MM.1S (cell line): ENCODE data around the gene CNMD.

Experiments
- EZH2 ChIP-seq: fragments of 300-600 bp; sonication (generic); optimal IDR thresholded peaks from 2 replicates; pipeline ENCODE3; 2017; ENCODE audit warnings: low read depth, mild to moderate bottlenecking, antibody characterized with exemption, low read length, mixed read lengths
- TF ChIP-seq, protein P1 (sequence below): fragments of 300-600 bp; sonication (generic); IDR thresholded peaks from 2 replicates; pipeline ENCODE4 v1.5.1; 2016; ENCODE audit warnings: antibody characterized with exemption, low read length, mixed read lengths

DNA sequence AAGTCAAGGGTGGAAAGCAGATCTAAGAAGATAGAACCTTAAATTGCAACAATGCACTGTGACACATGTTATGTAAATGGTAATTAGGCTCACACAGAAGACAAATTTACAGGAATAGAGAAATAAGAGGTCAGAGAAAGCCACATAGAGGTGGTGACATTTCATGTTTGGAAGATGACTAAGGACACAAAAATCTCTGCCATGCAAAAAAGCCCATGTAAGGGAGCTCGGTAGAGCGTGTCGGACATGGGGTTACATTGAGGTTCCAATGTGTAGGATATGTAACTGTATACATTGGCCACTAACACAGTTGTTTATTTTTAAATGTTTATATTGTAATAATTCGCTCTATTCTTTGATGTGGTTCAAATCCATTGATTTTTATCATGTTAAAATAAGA, 53.2 kb downstream of the CNMD start:
- TF ChIP-seq, protein P1, sequence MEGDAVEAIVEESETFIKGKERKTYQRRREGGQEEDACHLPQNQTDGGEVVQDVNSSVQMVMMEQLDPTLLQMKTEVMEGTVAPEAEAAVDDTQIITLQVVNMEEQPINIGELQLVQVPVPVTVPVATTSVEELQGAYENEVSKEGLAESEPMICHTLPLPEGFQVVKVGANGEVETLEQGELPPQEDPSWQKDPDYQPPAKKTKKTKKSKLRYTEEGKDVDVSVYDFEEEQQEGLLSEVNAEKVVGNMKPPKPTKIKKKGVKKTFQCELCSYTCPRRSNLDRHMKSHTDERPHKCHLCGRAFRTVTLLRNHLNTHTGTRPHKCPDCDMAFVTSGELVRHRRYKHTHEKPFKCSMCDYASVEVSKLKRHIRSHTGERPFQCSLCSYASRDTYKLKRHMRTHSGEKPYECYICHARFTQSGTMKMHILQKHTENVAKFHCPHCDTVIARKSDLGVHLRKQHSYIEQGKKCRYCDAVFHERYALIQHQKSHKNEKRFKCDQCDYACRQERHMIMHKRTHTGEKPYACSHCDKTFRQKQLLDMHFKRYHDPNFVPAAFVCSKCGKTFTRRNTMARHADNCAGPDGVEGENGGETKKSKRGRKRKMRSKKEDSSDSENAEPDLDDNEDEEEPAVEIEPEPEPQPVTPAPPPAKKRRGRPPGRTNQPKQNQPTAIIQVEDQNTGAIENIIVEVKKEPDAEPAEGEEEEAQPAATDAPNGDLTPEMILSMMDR, result no peak
- TF ChIP-seq EZH2, result no peak
